ENCODE data around the gene GARIN5A. TPM values are rescaled to one million over a fixed set of nuclear protein-coding genes. Genes with fewer than 3 reads are reported as not detected.
A peak's percentile ranks its signal among the peaks of the same experiment; 100 is the strongest.

Gene GARIN5A
- total and polyA plus RNA-seq, 2 of the 8 experiments (the other 6 are each of a cell fraction or from before 2014, with no cell fraction given), result 9.1 to 18.5 TPM

- H4K8ac ChIP-seq (ENCODE audit: extremely low read depth, insufficient read depth, low read length), result peak overlapping the region; percentile 79; the same call in 1 of the 2 replicates
- H3K27me3 ChIP-seq (replicated peaks in 1 of 4; ENCODE audit: control insufficient read depth in 3 of 4, extremely low read depth in 1 of 4, insufficient read depth in 3 of 4, low read length in 3 of 4), result peaks cover 0 to 10% (median 3%) of the 10 kb centered on the region in 4 experiments; a peak in 5 of 7 replicates
- H3K23me2 ChIP-seq (ENCODE audit: low read depth, low read length), result no peaks in the 10 kb centered on the region
- peak overlapping the region; percentile 68; the same call in 1 of the 2 replicates for H2BK12ac ChIP-seq (ENCODE audit: low read depth, low read length)
- no peak overlapping the region for H3K56ac ChIP-seq (replicated peaks; ENCODE audit: insufficient read length, low read depth, low read length)
- peak overlapping the region; percentile 76; the same call in 1 of the 2 replicates for H2BK15ac ChIP-seq (ENCODE audit: low read length)
- H4K20me1 ChIP-seq (replicated peaks in 1 of 2; ENCODE audit: control insufficient read depth in 1 of 2, insufficient read depth in 2 of 2, low read length in 2 of 2), result peaks cover 0 to 9% of the 10 kb centered on the region in 2 experiments
- H2AFZ ChIP-seq (ENCODE audit: low read length), result no peak overlapping the region
- WGBS, 2 experiments (ENCODE audit: extremely low coverage in 1 of 2, insufficient coverage in 1 of 2, insufficient read length in 1 of 2, insufficient replicate concordance in 2 of 2, low coverage in 1 of 2, low lambda C conversion rate in 2 of 2, missing lambda C conversion rate in 1 of 2), result 89% methylated on average over 60 of the region's 87 CpGs; no CpG with 5 or more reads in 1 of the 2 experiments
- H3K18ac ChIP-seq (ENCODE audit: extremely low read depth, low read length), result no peak overlapping the region
- no peak overlapping the region for H3K9ac ChIP-seq (replicated peaks in 1 of 4; ENCODE audit: extremely low read depth in 1 of 4, low read depth in 3 of 4, low read length in 3 of 4)
- FAIRE-seq (no peak), DNase-seq (ENCODE audit: low read depth in 1 of 2, low spot score in 2 of 2) (peak in 1 of 2 experiments; percentile 89)
- 0 out of 2 replicates have a peak, but pooled peaks have one; percentile 41 for TF ChIP-seq CREB1 (IDR thresholded peaks at IDR 0.05)
- TF ChIP-seq MAFK (IDR thresholded peaks at IDR 0.05; ENCODE audit: low read depth, low read length), result no peak
- no peak for TF ChIP-seq RBBP5 (IDR thresholded peaks at IDR 0.05; ENCODE audit: borderline replicate concordance, low read depth, low read length)
- TF ChIP-seq GABPA (IDR thresholded peaks at IDR 0.05; ENCODE audit: borderline replicate concordance, insufficient read depth, low read length), result no peak
- peak; percentile 69 to 87 (median 82) for TF ChIP-seq CTCF (IDR thresholded peaks at IDR 0.05; ENCODE audit: control extremely low read depth in 1 of 3, insufficient read depth in 1 of 3, low read depth in 1 of 3, low read length in 3 of 3)
- TF ChIP-seq KDM1A (IDR thresholded peaks at IDR 0.05; ENCODE audit: borderline replicate concordance, low read length), result no peak
- TF ChIP-seq, protein P1, sequence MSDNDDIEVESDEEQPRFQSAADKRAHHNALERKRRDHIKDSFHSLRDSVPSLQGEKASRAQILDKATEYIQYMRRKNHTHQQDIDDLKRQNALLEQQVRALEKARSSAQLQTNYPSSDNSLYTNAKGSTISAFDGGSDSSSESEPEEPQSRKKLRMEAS (IDR thresholded peaks at IDR 0.05), result peak; percentile 35
- no peaks in the 10 kb centered on the region for H3K79me1 ChIP-seq (ENCODE audit: low read depth, low read length)
- H3K4ac ChIP-seq (replicated peaks; ENCODE audit: insufficient read length, low read depth, low read length), result no peak overlapping the region
- peaks cover 0 to 19% (median 0%) of the 10 kb centered on the region in 4 experiments; a peak in 2 of 8 replicates for H3K36me3 ChIP-seq (ENCODE audit: control insufficient read depth in 2 of 4, insufficient read depth in 4 of 4, low read length in 3 of 4)
- no peak overlapping the region for H2BK5ac ChIP-seq (ENCODE audit: low read depth, low read length)
- no peak overlapping the region for H3K23ac ChIP-seq (ENCODE audit: insufficient read length)
- ChIA-PET CTCF (ENCODE audit: partially characterized antibody) (interaction anchor here (0.6 to 19.3 kb wide), 28 partner anchors 9 to 261 kb away, joined by 3 to 206 read pairs (median 4); partner anchors contain the start of gene SPIB), POLR2A (ENCODE audit: partially characterized antibody) (interaction anchor here (1.5 kb wide), 1 partner anchor 33 kb away, joined by 3 read pairs; no protein-coding TSS in a partner anchor)
- H3K4me3 ChIP-seq (ENCODE audit: extremely low read depth in 1 of 4, insufficient read depth in 2 of 4, low read depth in 3 of 4, low read length in 4 of 4), result no peak overlapping the region
- H2BK20ac ChIP-seq (ENCODE audit: low read length), result no peak overlapping the region
- no peak overlapping the region for H4K5ac ChIP-seq (ENCODE audit: insufficient read length, low read depth, low read length)
- no peak overlapping the region for H3K27ac ChIP-seq (ENCODE audit: low read depth, low read length)
- H2AK5ac ChIP-seq (ENCODE audit: low read depth, low read length), result peak overlapping the region; percentile 53; the same call in 1 of the 2 replicates
- H3K14ac ChIP-seq (ENCODE audit: insufficient read length), result no peak overlapping the region
- H3K79me2 ChIP-seq (ENCODE audit: control insufficient read depth in 1 of 2, insufficient read depth in 2 of 2, low read length in 2 of 2), result no peaks in the 10 kb centered on the region
- no peak overlapping the region for H3K4me2 ChIP-seq (ENCODE audit: insufficient read depth in 1 of 2, low read depth in 2 of 2, low read length in 2 of 2)
- no peaks in the 10 kb centered on the region; a peak in 1 of 4 replicates for H3K9me3 ChIP-seq (ENCODE audit: insufficient read depth in 2 of 2, low read depth in 1 of 2, low read length in 1 of 2)
- no peak overlapping the region for H2BK120ac ChIP-seq (replicated peaks; ENCODE audit: low read depth, low read length)
- H4K91ac ChIP-seq (replicated peaks; ENCODE audit: insufficient read length, low read length), result no peak overlapping the region
- H3K4me1 ChIP-seq (replicated peaks in 1 of 4; ENCODE audit: control insufficient read depth in 3 of 4, insufficient read depth in 4 of 4, low read length in 3 of 4), result peaks cover 0 to 3% (median under 1%) of the 10 kb centered on the region in 4 experiments; a peak in 2 of 7 replicates
Measured at GRCh38 chr19:50518091-50519005, 41.7 kb upstream of the GARIN5A start.
